HepG2 (cell line): Measurements from ENCODE around the gene B3GAT3. TPM values are rescaled to one million over a fixed set of nuclear protein-coding genes. Genes with fewer than 3 reads are reported as not detected.

Experiments
- GPN1 ChIP-seq: sonication (generic); formaldehyde crosslinking; IDR thresholded peaks from 2 replicates; pipeline ENCODE4 v1.5.1; 2020; ENCODE audit warnings: missing genetic modification reagents, borderline replicate concordance
- HHEX ChIP-seq: IDR thresholded peaks from 2 replicates; pipeline ENCODE4 v1.6.1; 2016; ENCODE audit warnings: control low read depth
- KDM4B ChIP-seq: sonication (generic); formaldehyde crosslinking; IDR thresholded peaks from 2 replicates; pipeline ENCODE4 v1.4.0; 2020; ENCODE audit warnings: missing genetic modification reagents
- NCOA5 ChIP-seq: sonication (generic); formaldehyde crosslinking; IDR thresholded peaks from 2 replicates; pipeline ENCODE4 v1.4.0; 2020; ENCODE audit warnings: missing genetic modification reagents
- NFRKB ChIP-seq: fragments of 450-650 bp; IDR thresholded peaks from 2 replicates; pipeline ENCODE4 v1.6.1; 2017
- NR2F6 ChIP-seq, 2 experiments: IDR thresholded peaks; 2 replicates each; pipeline ENCODE4 v1.6.1; 2016; ENCODE audit warnings: antibody characterized with exemption in 1 of 2, mild to moderate bottlenecking in 1 of 2
- POLR2G ChIP-seq: fragments of 200-400 bp; formaldehyde crosslinking; IDR thresholded peaks from 2 replicates; pipeline ENCODE4 v1.6.1; 2018; ENCODE audit warnings: mild to moderate bottlenecking, low read depth, low read length, moderate library complexity
- PRMT3 ChIP-seq: sonication (generic); formaldehyde crosslinking; IDR thresholded peaks from 2 replicates; pipeline ENCODE4 v1.8.1; 2022; ENCODE audit warnings: low read depth, mild to moderate bottlenecking, moderate library complexity, missing genetic modification reagents, borderline replicate concordance
- RFX5 ChIP-seq: IDR thresholded peaks from 2 replicates; pipeline ENCODE4 v1.6.1; 2011; ENCODE audit warnings: low read depth, low read length, improper control_type of control experiment
- SIN3B ChIP-seq: fragments of 150-350 bp; IDR thresholded peaks from 2 replicates; pipeline ENCODE4 v1.6.1; 2014; ENCODE audit warnings: low read length
- TEAD2 ChIP-seq: sonication (generic); formaldehyde crosslinking; IDR thresholded peaks from 2 replicates; pipeline ENCODE4 v1.9.0; 2021; ENCODE audit warnings: missing genetic modification reagents
- ZFP36 ChIP-seq: fragments of 150-350 bp; IDR thresholded peaks from 2 replicates; pipeline ENCODE4 v1.6.1; 2018; ENCODE audit warnings: borderline replicate concordance, low read length, low read depth; ENCODE audit not compliant: partially characterized antibody
- ZNF121 ChIP-seq: sonication (generic); formaldehyde crosslinking; IDR thresholded peaks from 2 replicates; pipeline ENCODE4 v1.5.0; 2020; ENCODE audit warnings: mild to moderate bottlenecking, missing genetic modification reagents
- ZNF205 ChIP-seq: IDR thresholded peaks from 2 replicates; pipeline ENCODE4 v1.6.1; 2018; ENCODE audit warnings: missing biosample characterization, missing genetic modification reagents
- ZNF234 ChIP-seq: sonication (generic); formaldehyde crosslinking; conservative IDR thresholded peaks from 2 replicates; pipeline ENCODE4 v1.5.1; 2020; ENCODE audit warnings: mild to moderate bottlenecking, missing genetic modification reagents
- ZNF441 ChIP-seq: sonication (generic); formaldehyde crosslinking; IDR thresholded peaks from 2 replicates; pipeline ENCODE4 v1.7.0; 2021; ENCODE audit warnings: missing genetic modification reagents, borderline replicate concordance
- ZNF468 ChIP-seq: sonication (generic); formaldehyde crosslinking; IDR thresholded peaks from 2 replicates; pipeline ENCODE4 v1.8.0; 2022; ENCODE audit warnings: mild to moderate bottlenecking, moderate library complexity, missing genetic modification reagents
- ZNF569 ChIP-seq: sonication (generic); formaldehyde crosslinking; IDR thresholded peaks from 2 replicates; pipeline ENCODE4 v1.5.0; 2020; ENCODE audit warnings: mild to moderate bottlenecking, missing genetic modification reagents, moderate library complexity, borderline replicate concordance
- ZSCAN9 ChIP-seq: IDR thresholded peaks from 2 replicates; pipeline ENCODE4 v1.6.1; 2016; ENCODE audit warnings: borderline replicate concordance
- polyA plus RNA-seq, 8 experiments: library from polyadenylated mRNA; depleted of rRNA in 3 of 8; stranded (reverse) in 7 of 8; unstranded in 1 of 8; fragments of >200 nt; fragmentation: Illumina TruSeq in 4 of 8; extraction: Trizol in 4 of 8; gene quantifications; 2 replicates each; pipeline versions ENCODE4 v1.2.1 to v1.2.3, GENCODE V29; 2011 to 2016; ENCODE audit warnings: low read depth in 4 of 8, missing spikeins in 1 of 8, mixed read lengths in 1 of 8; ENCODE audit not compliant: insufficient read depth in 1 of 8
- total RNA-seq, 5 experiments: library from RNA; depleted of rRNA; stranded (reverse); fragments of >200 nt; fragmentation: Illumina TruSeq; extraction: Trizol; gene quantifications; 2 replicates each; pipeline ENCODE4 v1.2.3, GENCODE V29; 2016; ENCODE audit warnings: low read depth in 1 of 5
- TF ChIP-seq, protein P1 (sequence below): IDR thresholded peaks from 2 replicates; pipeline ENCODE4 v1.6.1; 2016; ENCODE audit warnings: missing biosample characterization, missing genetic modification reagents, low read depth
- TF ChIP-seq, protein P2 (sequence below): sonication (generic); formaldehyde crosslinking; IDR thresholded peaks from 2 replicates; pipeline ENCODE4 v1.5.0; 2020; ENCODE audit warnings: missing genetic modification reagents, mild to moderate bottlenecking, borderline replicate concordance
- TF ChIP-seq, protein P3 (sequence below): sonication (generic); formaldehyde crosslinking; IDR thresholded peaks from 2 replicates; pipeline ENCODE4 v1.4.0; 2020; ENCODE audit warnings: missing genetic modification reagents
- TF ChIP-seq, protein P4 (sequence below): sonication (generic); formaldehyde crosslinking; IDR thresholded peaks from 2 replicates; pipeline ENCODE4 v1.4.0; 2020; ENCODE audit warnings: missing genetic modification reagents

Gene B3GAT3
- total and polyA plus RNA-seq, 2 of the 13 experiments (the other 11 are each of a cell fraction or from before 2014, with no cell fraction given): 21.3 to 26.1 TPM

DNA sequence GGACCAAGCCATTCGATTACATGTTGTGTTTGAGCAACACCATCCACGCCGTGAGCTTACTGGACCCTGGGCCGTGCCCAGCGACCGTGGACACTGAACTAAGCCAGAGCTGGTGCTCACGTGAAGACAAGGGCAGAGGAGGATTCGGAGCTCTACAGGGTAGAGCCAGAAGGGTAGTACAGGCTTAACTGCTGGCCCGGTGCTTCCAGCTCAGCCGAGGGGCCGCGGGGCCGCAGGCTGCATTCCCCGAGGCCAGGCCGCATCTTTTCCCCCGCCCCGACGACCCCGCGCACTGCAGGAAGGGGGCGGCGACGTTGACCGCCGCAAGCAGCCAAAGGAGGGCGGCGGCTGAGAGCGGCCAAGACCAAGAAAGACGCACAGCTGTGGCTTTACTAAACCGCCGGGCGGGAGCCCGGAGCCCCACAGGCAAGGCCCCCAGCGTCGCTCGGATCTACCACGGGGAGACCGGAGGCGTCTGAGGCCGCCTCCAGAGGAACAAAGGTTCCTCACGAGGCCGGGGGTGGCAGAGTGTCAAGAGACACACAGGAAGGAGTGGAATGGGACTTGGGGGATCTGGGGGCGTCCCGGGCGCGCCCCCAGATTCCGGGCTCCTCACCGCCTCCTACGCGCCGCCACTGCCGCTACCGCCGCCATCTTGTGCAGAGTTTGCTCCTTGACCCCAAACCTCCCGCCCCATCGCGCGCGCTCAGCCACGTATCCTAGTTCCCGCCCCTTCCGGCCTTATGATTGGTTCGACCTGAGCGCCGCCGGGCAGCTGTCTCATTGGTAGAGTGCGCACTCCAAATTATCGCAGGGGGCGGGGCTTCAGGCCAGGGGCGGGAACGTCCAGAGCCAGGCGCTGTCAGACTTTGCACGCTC, 24.4 kb upstream of the B3GAT3 start, which contains the start of gene GANAB (continued):
- no peak for TF ChIP-seq ZFP36
- TF ChIP-seq RFX5: 0 out of 2 replicates have a peak, but pooled peaks have one; percentile 19
- no peak for TF ChIP-seq KDM4B (CRISPR knock-in tag)
- TF ChIP-seq HHEX: no peak
- TF ChIP-seq SIN3B: no peak
- TF ChIP-seq, protein P1, sequence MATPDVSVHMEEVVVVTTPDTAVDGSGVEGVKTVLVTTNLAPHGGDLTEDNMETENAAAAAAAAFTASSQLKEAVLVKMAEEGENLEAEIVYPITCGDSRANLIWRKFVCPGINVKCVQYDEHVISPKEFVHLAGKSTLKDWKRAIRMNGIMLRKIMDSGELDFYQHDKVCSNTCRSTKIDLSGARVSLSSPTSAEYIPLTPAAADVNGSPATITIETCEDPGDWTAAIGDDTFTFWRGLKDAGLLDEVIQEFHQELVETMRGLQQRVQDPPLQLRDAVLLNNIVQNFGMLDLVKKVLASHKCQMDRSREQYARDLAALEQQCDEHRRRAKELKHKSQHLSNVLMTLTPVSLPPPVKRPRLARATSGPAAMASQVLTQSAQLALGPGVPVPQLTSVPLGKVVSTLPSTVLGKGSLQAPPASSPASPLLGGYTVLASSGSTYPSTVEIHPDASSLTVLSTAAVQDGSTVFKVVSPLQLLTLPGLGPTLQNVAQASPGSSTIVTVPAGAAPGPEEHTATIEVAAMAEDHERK: peak; percentile 55
- TF ChIP-seq, protein P2, sequence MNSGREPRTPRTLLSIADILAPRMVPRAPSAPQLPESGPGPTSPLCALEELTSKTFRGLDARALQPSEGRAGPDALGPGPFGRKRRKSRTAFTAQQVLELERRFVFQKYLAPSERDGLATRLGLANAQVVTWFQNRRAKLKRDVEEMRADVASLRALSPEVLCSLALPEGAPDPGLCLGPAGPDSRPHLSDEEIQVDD (CRISPR knock-in tag): no peak
- TF ChIP-seq, protein P3, sequence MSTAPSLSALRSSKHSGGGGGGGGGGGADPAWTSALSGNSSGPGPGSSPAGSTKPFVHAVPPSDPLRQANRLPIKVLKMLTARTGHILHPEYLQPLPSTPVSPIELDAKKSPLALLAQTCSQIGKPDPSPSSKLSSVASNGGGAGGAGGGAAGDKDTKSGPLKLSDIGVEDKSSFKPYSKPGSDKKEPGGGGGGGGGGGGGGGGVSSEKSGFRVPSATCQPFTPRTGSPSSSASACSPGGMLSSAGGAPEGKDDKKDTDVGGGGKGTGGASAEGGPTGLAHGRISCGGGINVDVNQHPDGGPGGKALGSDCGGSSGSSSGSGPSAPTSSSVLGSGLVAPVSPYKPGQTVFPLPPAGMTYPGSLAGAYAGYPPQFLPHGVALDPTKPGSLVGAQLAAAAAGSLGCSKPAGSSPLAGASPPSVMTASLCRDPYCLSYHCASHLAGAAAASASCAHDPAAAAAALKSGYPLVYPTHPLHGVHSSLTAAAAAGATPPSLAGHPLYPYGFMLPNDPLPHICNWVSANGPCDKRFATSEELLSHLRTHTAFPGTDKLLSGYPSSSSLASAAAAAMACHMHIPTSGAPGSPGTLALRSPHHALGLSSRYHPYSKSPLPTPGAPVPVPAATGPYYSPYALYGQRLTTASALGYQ (CRISPR knock-in tag): no peak
- TF ChIP-seq, protein P4, sequence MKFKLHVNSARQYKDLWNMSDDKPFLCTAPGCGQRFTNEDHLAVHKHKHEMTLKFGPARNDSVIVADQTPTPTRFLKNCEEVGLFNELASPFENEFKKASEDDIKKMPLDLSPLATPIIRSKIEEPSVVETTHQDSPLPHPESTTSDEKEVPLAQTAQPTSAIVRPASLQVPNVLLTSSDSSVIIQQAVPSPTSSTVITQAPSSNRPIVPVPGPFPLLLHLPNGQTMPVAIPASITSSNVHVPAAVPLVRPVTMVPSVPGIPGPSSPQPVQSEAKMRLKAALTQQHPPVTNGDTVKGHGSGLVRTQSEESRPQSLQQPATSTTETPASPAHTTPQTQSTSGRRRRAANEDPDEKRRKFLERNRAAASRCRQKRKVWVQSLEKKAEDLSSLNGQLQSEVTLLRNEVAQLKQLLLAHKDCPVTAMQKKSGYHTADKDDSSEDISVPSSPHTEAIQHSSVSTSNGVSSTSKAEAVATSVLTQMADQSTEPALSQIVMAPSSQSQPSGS: peak; percentile 19; the same call in 1 of the 2 replicates
- TF ChIP-seq PRMT3 (CRISPR knock-in tag): 0 out of 2 replicates have a peak, but pooled peaks have one; percentile 65
- TF ChIP-seq NCOA5 (CRISPR knock-in tag): no peak
- TF ChIP-seq ZNF234: no peak
- no peak; the same call in 1 of the 2 replicates for TF ChIP-seq ZSCAN9
- peak; percentile 26; the same call in 1 of the 2 replicates for TF ChIP-seq NFRKB
- peak; percentile 29; the same call in 1 of the 2 replicates for TF ChIP-seq ZNF441 (CRISPR knock-in tag)
- TF ChIP-seq ZNF121 (CRISPR knock-in tag): 0 out of 2 replicates have a peak, but pooled peaks have one; percentile 9
- TF ChIP-seq NR2F6 (IDR thresholded peaks at IDR 0.05): peak; percentile 80; the same call in 1 of the 2 replicates
- TF ChIP-seq NR2F6 (CRISPR knock-in tag; IDR thresholded peaks at IDR 0.05): peak; percentile 85
- TF ChIP-seq GPN1: 0 out of 2 replicates have a peak, but pooled peaks have one; percentile 16
- no peak for TF ChIP-seq ZNF205 (CRISPR knock-in tag)
- no peak for TF ChIP-seq ZNF468
- no peak for TF ChIP-seq TEAD2 (CRISPR knock-in tag)
- no peak for TF ChIP-seq ZNF569 (CRISPR knock-in tag)
- TF ChIP-seq POLR2G: peak; percentile 97
